NCI-H2196 treated with DMSO at 0.1 percent for 48 hours (cell line): ENCODE measurements around the gene IFI44L.

Experiments
- DNase-seq: peaks from one replicate; lab custom pipeline; 2025; ENCODE audit not compliant: unreplicated experiment; lab: John Stamatoyannopoulos, UW

Gene IFI44L

GRCh38 chr1:78687315-78687714 lies 67.1 kb downstream of the IFI44L start:
- DNase-seq: no peak

- no peak for DNase-seq
Observed at GRCh38 chr1:78687914-78688313, 67.7 kb downstream of the IFI44L start.

- no peak for DNase-seq
Observed at GRCh38 chr1:78688697-78689096, 68.4 kb downstream of the IFI44L start.

- no peak for DNase-seq
Observed at GRCh38 chr1:78690516-78690915, 70.3 kb downstream of the IFI44L start.

GRCh38 chr1:78691995-78692747 lies 71.9 kb downstream of the IFI44L start:
- no peak for DNase-seq
